HTR-8/SVneo (cell line): ENCODE data around the gene CERS6.
"Not testable (repeated sequence)": the region's sequence is repeated elsewhere in the genome, so short reads cannot be mapped to it uniquely, and the experiment has no call there.

ENCODE experiments used
- DNase-seq: peaks from one replicate; pipeline ENCODE4 v3.0.0; 2011; ENCODE audit warnings: low spot score, mixed read lengths; ENCODE audit not compliant: insufficient read length
- FAIRE-seq: peaks from 2 replicates; lab custom pipeline; 2011; peaks lifted over from hg19 to GRCh38; lab: Jason Lieb, UNC

Gene CERS6

DNA sequence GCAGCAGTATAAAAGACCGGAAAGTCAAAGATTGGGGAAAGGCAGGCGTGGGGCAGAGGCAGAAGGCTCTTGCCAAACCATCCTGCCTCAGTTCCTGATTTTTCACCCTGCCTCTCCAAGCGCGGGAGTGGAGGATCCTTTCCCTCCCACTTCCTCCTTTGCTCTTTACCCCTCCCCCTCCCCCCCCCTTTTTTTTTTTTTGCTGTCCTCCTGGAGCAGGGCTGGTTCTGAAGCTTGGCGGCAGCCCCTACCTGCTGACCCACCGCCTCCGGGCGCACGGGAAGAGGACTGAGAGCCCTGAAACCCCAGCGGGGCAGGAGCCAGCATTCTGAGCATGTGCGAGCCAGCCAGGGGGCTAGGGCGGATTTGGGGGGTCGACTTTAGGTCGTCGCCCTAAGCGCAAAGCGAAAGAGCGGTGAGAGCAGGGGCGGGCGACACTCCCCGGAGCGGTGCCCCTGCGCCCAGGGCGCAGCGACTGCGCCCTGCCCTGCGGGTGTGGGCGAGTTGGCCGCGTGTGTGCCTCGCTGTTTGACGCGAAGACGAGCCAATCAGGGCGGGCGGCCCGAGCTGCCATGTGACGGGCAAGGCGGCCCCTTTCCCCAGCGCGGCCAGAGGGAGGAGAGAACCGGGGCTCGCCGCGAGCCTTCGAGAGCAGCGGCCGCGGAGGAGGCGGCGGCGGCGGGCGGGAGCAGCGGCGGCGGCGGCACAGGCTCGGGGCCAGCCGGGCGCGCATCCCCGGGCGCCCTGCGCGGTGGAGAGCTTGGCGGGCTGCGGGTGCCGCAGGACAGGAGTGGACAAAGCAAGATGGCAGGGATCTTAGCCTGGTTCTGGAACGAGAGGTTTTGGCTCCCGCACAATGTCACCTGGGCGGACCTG lies at the start of gene CERS6:
TSS of gene CERS6 (plus strand) at position 628 of the 876 bp plus-strand sequence. CDS start at position 805, 177 bp downstream.
- FAIRE-seq, result peak; percentile 63

DNA sequence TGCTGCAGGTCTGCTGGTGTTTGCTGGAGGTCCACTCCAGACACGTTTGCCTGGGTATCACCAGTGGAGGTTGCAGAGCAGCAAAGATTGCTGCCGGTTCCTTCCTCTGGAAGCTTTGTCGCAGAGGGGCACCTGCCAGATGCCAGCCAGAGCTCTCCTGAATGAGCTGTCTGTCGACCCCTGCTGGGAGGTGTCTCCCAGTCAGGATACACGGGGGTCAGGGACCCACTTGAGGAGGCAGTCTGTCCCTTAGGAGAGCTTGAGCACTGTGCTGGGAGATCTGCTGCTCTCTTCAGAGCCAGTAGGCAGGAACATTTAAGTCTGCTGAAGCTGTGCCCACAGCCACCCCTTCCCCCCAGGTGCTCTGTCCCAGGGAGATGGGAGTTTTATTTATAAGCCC lies 43.8 kb upstream of the CERS6 start:
- DNase-seq, FAIRE-seq: not testable (repeated sequence)

More for the DNA sequence above, at the start of gene CERS6:
- peak; percentile 94 for DNase-seq

GRCh38 chr2:168413101-168413500 lies 43.0 kb upstream of the CERS6 start:
- DNase-seq, FAIRE-seq: not testable (repeated sequence)

DNA sequence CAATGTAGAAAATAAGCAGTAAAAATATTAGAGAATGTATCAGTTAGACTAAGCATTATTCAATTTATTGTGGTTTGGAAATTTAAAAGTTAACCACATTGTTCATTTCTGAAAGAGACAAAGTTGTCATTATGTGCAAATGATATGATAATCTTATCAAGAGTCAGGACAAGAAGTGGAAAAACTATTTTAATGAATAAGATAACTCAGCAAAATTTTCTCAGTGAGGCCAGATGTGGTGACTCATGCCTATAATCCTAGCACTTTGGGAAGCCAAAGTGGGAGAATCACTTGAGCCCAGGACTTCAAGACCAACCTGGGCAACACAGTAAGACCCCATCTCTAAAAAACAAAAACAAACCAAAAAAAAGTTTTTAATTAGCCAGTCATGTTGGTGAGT lies 39.5 kb upstream of the CERS6 start:
- no peak for FAIRE-seq

DNA sequence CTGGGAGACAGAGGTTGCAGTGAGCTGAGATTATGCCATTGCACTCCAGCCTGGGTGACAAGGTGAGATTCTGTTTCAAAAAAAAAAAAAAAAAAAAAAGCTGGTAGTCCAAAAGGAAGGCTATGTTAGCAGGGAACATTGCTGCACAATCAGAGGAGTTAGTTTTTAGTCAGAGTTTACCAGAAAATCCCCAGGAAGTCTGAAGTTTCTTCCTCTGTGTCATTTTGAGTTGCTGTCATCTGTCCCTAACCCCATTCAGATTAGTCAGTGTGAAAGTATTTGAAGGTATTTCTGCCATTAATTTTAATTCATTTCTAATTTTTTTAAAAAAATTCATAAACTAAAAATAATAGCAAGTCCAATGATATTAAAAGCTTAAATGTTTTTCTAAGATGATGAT lies 33.5 kb upstream of the CERS6 start:
- DNase-seq (no peak), FAIRE-seq (no peak)

More for the DNA sequence above, 39.5 kb upstream of the CERS6 start:
- no peak for DNase-seq

GRCh38 chr2:168424112-168424951 lies 31.7 kb upstream of the CERS6 start:
- DNase-seq (peak; percentile 8), FAIRE-seq (no peak)

DNA sequence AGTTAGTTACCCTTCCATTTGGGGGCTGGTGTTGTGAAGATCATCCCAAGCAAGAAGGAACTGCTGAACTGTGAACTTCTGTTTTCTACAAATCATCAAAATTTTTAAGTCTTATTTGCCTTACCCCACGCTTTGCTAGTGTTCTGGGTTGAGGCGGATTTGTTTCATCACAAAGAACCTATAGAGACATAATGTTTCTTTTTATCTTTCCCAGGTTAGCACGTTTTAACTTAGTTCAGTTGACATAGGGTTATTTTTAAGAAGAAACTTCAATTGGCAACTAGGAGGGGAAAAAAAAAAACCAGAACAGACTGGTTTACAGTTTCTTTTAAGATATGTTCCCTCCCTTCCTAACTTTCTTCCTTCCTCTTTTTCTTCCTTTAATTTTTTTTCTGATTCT lies 31.1 kb upstream of the CERS6 start:
- FAIRE-seq (no peak), DNase-seq (no peak)

GRCh38 chr2:168426861-168427260 lies 29.2 kb upstream of the CERS6 start:
- FAIRE-seq, result no peak
- no peak for DNase-seq

DNA sequence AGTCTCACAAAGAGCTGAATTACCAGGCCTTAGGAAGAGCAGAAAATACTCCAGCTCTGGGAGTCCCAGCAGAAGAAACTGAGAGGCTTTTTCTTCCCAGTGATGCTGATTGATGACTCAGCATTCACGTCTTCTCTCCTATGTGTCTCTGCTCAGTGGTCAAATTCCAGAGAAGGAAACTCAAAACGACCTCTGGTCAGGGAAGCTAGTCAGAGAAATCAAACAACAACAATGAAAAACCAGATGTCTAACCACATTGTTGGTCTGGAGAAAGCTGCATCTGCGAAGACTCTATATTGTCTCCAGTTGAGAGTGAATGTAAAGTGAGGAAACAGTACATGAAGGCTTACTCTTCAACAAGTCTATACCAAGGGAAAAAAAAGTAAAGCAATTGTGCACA lies 28.6 kb upstream of the CERS6 start:
- DNase-seq, result no peak
- no peak for FAIRE-seq

GRCh38 chr2:168428431-168428830 lies 27.6 kb upstream of the CERS6 start:
- DNase-seq (no peak), FAIRE-seq (no peak)

GRCh38 chr2:168429988-168430387 lies 26.1 kb upstream of the CERS6 start:
- no peak for FAIRE-seq

GRCh38 chr2:168430431-168430830 lies 25.6 kb upstream of the CERS6 start:
- no peak for FAIRE-seq
- DNase-seq, result no peak

More at GRCh38 chr2:168429988-168430387, 26.1 kb upstream of the CERS6 start:
- DNase-seq, result no peak

GRCh38 chr2:168431301-168432024 lies 24.6 kb upstream of the CERS6 start:
- no peak for DNase-seq
- no peak for FAIRE-seq

DNA sequence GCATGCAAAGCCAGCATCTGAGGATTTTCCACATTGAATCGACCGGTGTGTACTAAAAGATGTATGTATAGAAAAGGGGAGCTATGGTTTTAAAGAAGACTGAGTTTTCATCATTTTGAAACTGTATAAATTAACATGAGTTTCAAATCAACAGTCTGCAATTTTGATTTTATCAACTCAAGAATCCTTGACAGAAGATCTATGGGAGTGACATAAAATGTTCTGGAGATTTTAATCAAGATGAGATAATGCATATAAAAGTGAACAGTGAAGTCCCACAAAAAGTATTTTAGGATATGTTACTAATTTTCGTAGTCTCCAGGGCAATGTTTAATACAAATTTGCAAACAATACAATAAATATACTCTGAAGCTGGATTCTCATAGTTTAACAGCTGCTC lies 24.0 kb upstream of the CERS6 start:
- FAIRE-seq, result no peak
- no peak for DNase-seq

DNA sequence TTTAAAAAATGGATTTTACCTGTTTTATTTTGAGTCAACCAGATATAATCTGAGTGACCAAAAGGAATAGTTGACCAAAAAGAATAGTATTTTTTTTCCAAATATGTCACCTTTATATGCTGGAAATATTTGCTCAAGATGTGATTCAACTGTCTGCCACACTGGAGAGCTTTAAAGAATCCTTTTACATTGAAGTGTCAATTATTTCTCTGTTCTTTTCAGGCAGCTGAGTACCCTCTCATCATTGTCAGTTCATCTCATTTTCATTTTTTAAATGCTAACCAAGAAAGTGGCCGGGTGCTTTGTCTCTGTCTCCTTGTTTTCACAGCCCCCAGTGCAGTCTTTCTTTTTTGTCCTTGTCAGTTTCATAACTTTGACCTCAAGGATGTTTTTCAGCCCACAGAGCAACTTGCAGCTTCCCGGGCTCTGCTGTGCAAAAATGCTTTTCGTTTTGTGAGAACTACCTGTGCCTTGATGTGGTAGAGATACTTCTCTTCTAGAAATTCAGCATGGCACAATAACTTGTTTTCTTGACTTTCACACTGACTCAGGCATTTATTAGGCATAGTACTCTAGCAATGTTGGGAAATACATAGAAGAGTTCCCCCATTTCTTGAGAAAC lies 23.4 kb upstream of the CERS6 start:
- no peak for FAIRE-seq

DNA sequence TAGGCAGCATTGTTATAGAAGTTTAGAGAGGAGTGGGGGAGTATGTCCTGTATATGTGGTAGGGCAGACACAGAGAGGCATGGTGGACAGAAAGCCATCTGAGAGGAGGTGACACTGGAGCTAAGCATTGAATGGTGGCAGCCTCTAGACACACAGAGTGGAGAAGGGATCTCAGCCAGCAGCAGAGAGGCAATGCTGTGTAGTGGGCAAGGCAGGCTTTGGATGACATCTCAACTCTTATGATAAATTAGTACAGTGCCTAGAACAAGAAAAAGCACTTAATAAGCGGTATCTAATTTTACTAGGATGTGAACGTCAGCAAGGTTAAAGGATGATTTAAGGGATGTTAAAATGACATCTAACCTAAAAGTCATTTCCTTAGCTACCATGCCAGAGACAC lies 22.5 kb upstream of the CERS6 start:
- DNase-seq (no peak), FAIRE-seq (no peak)

More for the DNA sequence above, 23.4 kb upstream of the CERS6 start:
- DNase-seq, result no peak

- DNase-seq (no peak), FAIRE-seq (no peak)
Observed at GRCh38 chr2:168434146-168434545, 21.9 kb upstream of the CERS6 start.

DNA sequence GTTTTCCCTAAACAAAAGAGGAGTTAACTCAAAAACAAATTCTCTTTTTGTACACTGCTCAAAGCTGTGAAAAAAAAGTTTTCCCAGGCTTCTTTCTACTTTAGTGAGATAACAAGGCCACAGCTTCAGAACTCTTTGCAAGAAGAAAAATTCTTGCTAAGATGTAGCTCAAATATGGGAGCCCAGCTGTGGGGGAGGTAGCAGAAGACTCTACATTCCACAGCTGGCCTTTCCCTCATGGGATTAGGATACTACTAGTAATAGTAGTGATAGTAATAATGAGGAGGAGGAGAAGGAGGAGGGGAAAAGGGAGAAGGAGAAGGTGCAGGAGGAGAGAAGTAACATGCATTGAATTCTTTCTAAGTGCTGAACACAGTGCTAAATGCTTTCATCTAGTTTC lies 19.2 kb upstream of the CERS6 start:
- FAIRE-seq (no peak), DNase-seq (no peak)

DNA sequence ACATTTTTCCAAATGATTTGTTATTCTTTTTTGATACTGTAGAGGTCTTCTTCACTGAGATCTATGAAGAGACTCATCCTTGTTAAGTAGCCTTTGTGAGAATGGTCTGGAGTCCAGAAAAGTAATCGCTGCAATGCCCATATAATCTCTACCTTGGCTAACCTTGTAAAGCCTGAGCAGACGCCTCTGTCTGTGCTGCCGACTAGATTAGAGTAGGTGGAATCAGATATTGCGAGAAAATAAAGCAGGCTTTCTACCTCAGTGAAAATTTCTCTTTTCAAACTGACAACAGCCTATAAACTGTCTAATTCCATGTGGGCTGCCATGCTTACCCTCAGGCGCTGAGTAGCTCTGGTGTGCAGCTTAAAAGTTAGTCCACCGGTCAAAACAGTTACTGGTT lies 17.5 kb upstream of the CERS6 start:
- DNase-seq (no peak), FAIRE-seq (no peak)

DNA sequence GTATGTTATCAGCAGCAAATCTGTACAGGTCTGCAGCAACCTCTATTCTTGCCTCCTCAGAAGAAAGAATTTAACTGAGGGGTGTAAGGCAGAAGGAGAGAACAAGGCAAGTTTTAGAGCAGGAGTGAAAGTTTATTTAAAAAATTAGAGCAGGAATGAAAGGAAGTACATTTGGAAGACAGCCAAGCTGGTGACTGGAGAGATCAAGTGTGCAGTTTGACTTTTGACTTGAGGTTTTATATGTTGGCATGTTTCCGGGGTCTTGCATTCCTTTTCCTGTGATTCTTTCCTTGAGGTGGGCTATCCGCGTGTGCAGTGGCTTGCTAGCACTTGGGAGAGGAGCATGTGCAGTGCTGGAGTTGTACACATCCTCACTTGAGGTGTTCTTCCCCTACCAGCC lies 16.5 kb upstream of the CERS6 start:
- DNase-seq, result no peak

More for the DNA sequence above, 16.5 kb upstream of the CERS6 start:
- no peak for FAIRE-seq
